ENCODE results near the gene REX1BD. TPM values are rescaled to one million over a fixed set of nuclear protein-coding genes. Genes with fewer than 3 reads are reported as not detected.

REX1BD gene
- total and polyA plus RNA-seq, 2 experiments from 2014 or later = 133 to 179 TPM

GRCh38 chr19:18571564-18572344 is 16.8 kb upstream of the REX1BD start, which contains the start of gene UBA52:
Gene UBA52 (plus strand): TSS chr19:18571857. CDS start chr19:18573301, 1,444 bp downstream.
- Histone ChIP-seq H3K4me3 (peak within 1 kb of the TSS; percentile 72), H3K9me3 (ENCODE audit: low read depth) (no peaks in the 10 kb centered on the region), H3K4me1 (ENCODE audit: low read depth) (peaks cover 8% of the 10 kb centered on the region), H3K27ac (peak within 1 kb of the TSS; percentile 83), H3K27me3 (no peaks in the 10 kb centered on the region), H3K36me3 (peaks cover 42% of the 10 kb centered on the region)
- peak; percentile 99 for DNase-seq (ENCODE audit: low read depth in 1 of 2, low spot score in 1 of 2)
- TF ChIP-seq CTCF (IDR thresholded peaks at IDR 0.05; ENCODE audit: low read depth, low read length) = no peak

GRCh38 chr19:18574691-18575291 is 13.8 kb upstream of the REX1BD start:
- DNase-seq (ENCODE audit: low read depth in 1 of 2, low spot score in 1 of 2) = no peak
- no peaks in the 10 kb centered on the region for H3K27me3 ChIP-seq
- no peak overlapping the region for H3K27ac ChIP-seq
- H3K4me3 ChIP-seq = no peak overlapping the region
- H3K4me1 ChIP-seq (ENCODE audit: low read depth) = peaks cover 8% of the 10 kb centered on the region
- H3K36me3 ChIP-seq = peaks cover 25% of the 10 kb centered on the region
- no peak for TF ChIP-seq CTCF (IDR thresholded peaks at IDR 0.05; ENCODE audit: low read depth, low read length)
- H3K9me3 ChIP-seq (ENCODE audit: low read depth) = no peaks in the 10 kb centered on the region

GRCh38 chr19:18576383-18576782 is 12.2 kb upstream of the REX1BD start:
- no peak for TF ChIP-seq CTCF (IDR thresholded peaks at IDR 0.05; ENCODE audit: low read depth, low read length)
- Histone ChIP-seq H3K4me1 (ENCODE audit: low read depth) (peaks cover 8% of the 10 kb centered on the region), H3K9me3 (ENCODE audit: low read depth) (no peaks in the 10 kb centered on the region), H3K27me3 (no peaks in the 10 kb centered on the region), H3K36me3 (peaks cover 25% of the 10 kb centered on the region), H3K4me3 (no peak overlapping the region), H3K27ac (no peak overlapping the region)
- no peak for DNase-seq (ENCODE audit: low read depth in 1 of 2, low spot score in 1 of 2)

- Histone ChIP-seq H3K9me3 (ENCODE audit: low read depth) (no peaks in the 10 kb centered on the region), H3K4me1 (ENCODE audit: low read depth) (peaks cover 7% of the 10 kb centered on the region), H3K4me3 (no peak overlapping the region), H3K36me3 (peaks cover 25% of the 10 kb centered on the region), H3K27ac (peak overlapping the region; percentile 34), H3K27me3 (no peaks in the 10 kb centered on the region)
- DNase-seq (ENCODE audit: low read depth in 1 of 2, low spot score in 1 of 2) = no peak
- no peak for TF ChIP-seq CTCF (IDR thresholded peaks at IDR 0.05; ENCODE audit: low read depth, low read length)
Measured at GRCh38 chr19:18577365-18577914, 11.2 kb upstream of the REX1BD start.

GRCh38 chr19:18580311-18580710 is 8.3 kb upstream of the REX1BD start:
- no peak for TF ChIP-seq CTCF (IDR thresholded peaks at IDR 0.05; ENCODE audit: low read depth, low read length)
- no peak overlapping the region for H3K27ac ChIP-seq
- no peak overlapping the region for H3K4me3 ChIP-seq
- H3K9me3 ChIP-seq (ENCODE audit: low read depth) = no peaks in the 10 kb centered on the region
- DNase-seq (ENCODE audit: low read depth in 1 of 2, low spot score in 1 of 2) = no peak
- H3K36me3 ChIP-seq = peaks cover 8% of the 10 kb centered on the region
- H3K4me1 ChIP-seq (ENCODE audit: low read depth) = no peaks in the 10 kb centered on the region
- no peaks in the 10 kb centered on the region for H3K27me3 ChIP-seq
